SK-N-MC (cell line): ENCODE data around the gene PCED1A.
"Not testable (repeated sequence)": the region's sequence is repeated elsewhere in the genome, so short reads cannot be mapped to it uniquely, and the experiment has no call there.

Experiments
- DNase-seq: peaks from one replicate; pipeline ENCODE4 v3.0.0-alpha.2; 2011; ENCODE audit warnings: low read depth, low spot score
- H3K27ac ChIP-seq: fragments of 200-600 bp; sonication (generic); 2 replicates; pipeline ENCODE4 v1.5.1; 2016; ENCODE audit warnings: mixed run types
- H3K36me3 ChIP-seq: fragments of 200-600 bp; sonication (generic); 2 replicates; pipeline ENCODE4 v1.6.1; 2017; ENCODE audit warnings: antibody characterized with exemption, low read length, mixed read lengths; ENCODE audit not compliant: insufficient read depth
- H3K4me3 ChIP-seq: fragments of 200-600 bp; sonication (generic); 2 replicates; pipeline ENCODE4 v1.5.1; 2016
- H3K9ac ChIP-seq: fragments of 200-600 bp; sonication (generic); 2 replicates; pipeline ENCODE4 v1.8.0; 2017; ENCODE audit warnings: mixed run types, mixed read lengths; ENCODE audit not compliant: insufficient read length
- H3K9me3 ChIP-seq: fragments of 200-600 bp; sonication (generic); 2 replicates; pipeline ENCODE4 v1.6.1; 2017; ENCODE audit warnings: low read depth, mild to moderate bottlenecking, antibody characterized with exemption, low read length, moderate library complexity, mixed read lengths
- EZH2 ChIP-seq: fragments of 200-600 bp; sonication (generic); IDR thresholded peaks from one replicate; pipeline ENCODE4 v1.6.1; 2017; ENCODE audit warnings: antibody characterized with exemption
- FOXP2 ChIP-seq: optimal IDR thresholded peaks from 2 replicates; pipeline ENCODE3; 2011; ENCODE audit warnings: mild to moderate bottlenecking, moderate library complexity; ENCODE audit not compliant: insufficient read depth; ENCODE audit errors: extremely low read length, control extremely low read depth
- POLR2AphosphoS5 ChIP-seq: IDR thresholded peaks from 2 replicates; pipeline ENCODE4 v1.6.1; 2012; ENCODE audit warnings: mild to moderate bottlenecking, low read depth, low read length, borderline replicate concordance

Gene PCED1A

GRCh38 chr20:2816030-2816582 is 24.3 kb downstream of the PCED1A start, which contains the start of gene TMEM239:
TMEM239 (plus strand) TSS chr20:2816364; CDS start chr20:2816555, 191 bp downstream.
- H3K36me3 ChIP-seq, result no peaks in the 10 kb centered on the region
- H3K9ac ChIP-seq, result no peak within 1 kb of the TSS
- no peaks in the 10 kb centered on the region for H3K9me3 ChIP-seq
- no peak for TF ChIP-seq POLR2AphosphoS5
- no peak for TF ChIP-seq EZH2
- TF ChIP-seq FOXP2, result no peak
- H3K4me3 ChIP-seq, result no peak within 1 kb of the TSS
- no peak within 1 kb of the TSS for H3K27ac ChIP-seq
- DNase-seq, result no peak

GRCh38 chr20:2815242-2815900 is 25.1 kb downstream of the PCED1A start:
- Histone ChIP-seq H3K27ac (no peak overlapping the region), H3K9ac (no peak overlapping the region), H3K4me3 (no peak overlapping the region), H3K9me3 (no peaks in the 10 kb centered on the region), H3K36me3 (no peaks in the 10 kb centered on the region)
- TF ChIP-seq EZH2 (no peak), FOXP2 (no peak), POLR2AphosphoS5 (no peak)
- no peak for DNase-seq

- no peak within 1 kb of the TSS for H3K9ac ChIP-seq
- DNase-seq, result no peak
- H3K27ac ChIP-seq, result no peak within 1 kb of the TSS
These were observed 25.8 kb downstream of the PCED1A start, which contains the start of gene C20orf141 for GRCh38 chr20:2814587-2815051. C20orf141 (plus strand) TSS chr20:2814987; CDS start chr20:2815185, 198 bp downstream.

DNA sequence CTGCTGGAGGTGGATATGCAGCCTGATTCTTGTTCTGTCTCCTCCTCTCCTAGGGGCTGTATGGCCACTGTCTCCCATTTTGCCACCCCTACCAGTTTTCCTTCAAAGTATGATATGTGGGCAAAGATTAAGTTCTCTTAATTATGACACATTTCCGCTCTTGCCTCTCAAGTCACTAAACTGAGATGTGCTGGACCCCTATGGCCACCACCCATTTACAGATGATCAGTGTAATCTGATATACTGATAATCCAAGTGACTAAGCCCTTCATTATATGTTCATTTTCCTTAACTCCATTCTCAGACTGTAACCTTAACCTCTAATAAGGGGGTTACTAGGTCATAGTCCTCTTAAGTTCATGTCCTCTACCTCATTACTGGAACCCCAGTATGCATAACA is 26.4 kb downstream of the PCED1A start:
- H3K9ac ChIP-seq, result no peak overlapping the region
- no peak overlapping the region for H3K4me3 ChIP-seq
- no peaks in the 10 kb centered on the region for H3K36me3 ChIP-seq
- no peak for TF ChIP-seq POLR2AphosphoS5
- TF ChIP-seq FOXP2, result no peak
- no peak for TF ChIP-seq EZH2
- no peaks in the 10 kb centered on the region for H3K9me3 ChIP-seq
- H3K27ac ChIP-seq, result no peak overlapping the region
- no peak for DNase-seq

More at GRCh38 chr20:2814587-2815051, 25.8 kb downstream of the PCED1A start, which contains the start of gene C20orf141:
- Histone ChIP-seq H3K36me3 (no peaks in the 10 kb centered on the region), H3K4me3 (no peak within 1 kb of the TSS), H3K9me3 (no peaks in the 10 kb centered on the region)
- TF ChIP-seq POLR2AphosphoS5 (no peak), EZH2 (no peak), FOXP2 (no peak)

DNA sequence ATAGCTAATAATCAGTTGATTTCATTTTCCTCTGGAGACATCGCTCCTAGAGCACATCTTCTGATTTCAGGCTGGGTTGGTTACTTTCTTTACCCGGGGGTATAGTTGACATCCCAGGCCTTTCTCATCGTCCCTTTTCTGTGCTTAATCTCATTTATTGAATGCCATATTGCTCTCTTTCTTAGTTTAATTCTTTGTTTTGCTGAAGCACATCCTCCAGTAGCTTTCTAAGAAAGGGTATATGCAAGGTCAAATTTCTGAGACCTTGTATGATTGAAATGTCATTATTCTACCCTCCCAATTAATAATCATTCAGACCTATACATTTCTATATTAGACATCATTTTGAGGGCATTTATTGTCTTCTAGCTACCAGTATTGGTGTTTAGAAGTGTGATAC is 28.3 kb downstream of the PCED1A start:
- no peak overlapping the region for H3K27ac ChIP-seq
- H3K36me3 ChIP-seq, result no peaks in the 10 kb centered on the region
- no peak for DNase-seq
- no peak overlapping the region for H3K9ac ChIP-seq
- no peak overlapping the region for H3K4me3 ChIP-seq
- H3K9me3 ChIP-seq, result no peaks in the 10 kb centered on the region
- no peak for TF ChIP-seq EZH2

DNA sequence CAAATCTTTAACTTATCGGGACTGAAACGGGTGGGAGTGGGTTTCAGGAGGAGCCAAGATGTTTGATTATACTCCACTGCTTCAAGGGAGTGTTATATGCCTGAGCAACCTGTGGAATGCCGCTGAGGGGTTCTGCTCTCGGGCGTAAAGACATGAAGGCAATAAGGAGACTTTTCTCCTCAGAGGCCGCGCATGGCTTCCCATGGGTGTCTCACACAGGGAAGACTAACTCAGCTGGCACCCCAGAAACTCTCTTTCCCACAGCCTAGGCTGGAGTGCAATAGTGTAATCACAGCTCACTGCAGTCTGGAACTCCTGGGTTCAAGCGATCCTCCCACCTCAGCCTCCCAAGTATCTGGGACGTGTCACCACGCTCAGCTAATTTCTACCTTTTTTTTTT is 30.8 kb downstream of the PCED1A start:
- H3K9ac ChIP-seq, result no peak overlapping the region
- no peak for DNase-seq
- no peaks in the 10 kb centered on the region for H3K36me3 ChIP-seq
- no peak for TF ChIP-seq EZH2
- no peak for TF ChIP-seq POLR2AphosphoS5
- no peak for TF ChIP-seq FOXP2
- no peak overlapping the region for H3K27ac ChIP-seq
- H3K4me3 ChIP-seq, result no peak overlapping the region
- no peaks in the 10 kb centered on the region for H3K9me3 ChIP-seq

DNA sequence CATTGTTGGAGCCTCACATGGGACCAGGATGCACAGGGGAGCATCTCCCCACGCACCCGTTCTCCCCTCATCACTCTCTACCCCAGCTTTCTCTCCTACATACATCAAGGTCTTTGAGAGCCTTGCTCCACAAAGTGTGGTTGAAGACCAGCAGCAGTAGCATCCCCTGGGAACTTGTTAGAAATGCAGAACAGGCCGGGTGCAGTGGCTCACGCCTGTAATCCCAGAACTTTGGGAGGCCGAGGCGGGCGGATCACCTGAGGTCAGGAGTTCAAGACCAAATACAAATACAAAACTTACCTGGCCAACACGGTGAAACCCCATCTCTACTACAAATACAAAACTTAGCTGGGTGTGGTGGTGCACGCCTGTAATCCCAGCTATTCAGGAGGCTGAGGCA is 32.5 kb downstream of the PCED1A start:
- H3K4me3 ChIP-seq, H3K27ac ChIP-seq, H3K9ac ChIP-seq, H3K9me3 ChIP-seq, H3K36me3 ChIP-seq, DNase-seq: not testable (repeated sequence)

DNA sequence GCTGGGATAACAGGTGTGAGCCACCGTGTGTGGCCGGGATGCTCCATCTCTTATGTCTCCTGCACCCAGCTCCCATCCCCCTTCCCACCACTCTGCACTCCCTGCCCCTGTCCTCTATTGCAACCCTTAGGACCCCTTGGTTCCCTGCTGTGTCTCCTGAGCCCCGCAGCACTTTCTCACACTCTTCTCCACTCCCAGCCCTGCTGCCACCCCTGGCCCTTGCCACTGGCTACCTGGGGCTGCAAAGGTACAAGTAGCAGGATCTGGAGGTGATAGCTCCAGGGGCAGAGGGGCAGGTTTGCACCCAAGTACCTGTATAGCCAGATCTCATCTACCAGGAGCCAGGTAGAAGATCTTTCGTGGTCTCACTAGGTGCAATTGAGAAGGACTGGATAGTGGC is 33.4 kb downstream of the PCED1A start:
- TF ChIP-seq FOXP2 (no peak), EZH2 (no peak), POLR2AphosphoS5 (no peak)
- Histone ChIP-seq H3K9me3 (no peaks in the 10 kb centered on the region), H3K4me3 (no peak overlapping the region), H3K9ac (no peak overlapping the region), H3K27ac (no peak overlapping the region), H3K36me3 (no peaks in the 10 kb centered on the region)
- DNase-seq, result no peak

GRCh38 chr20:2806351-2806701 is 34.1 kb downstream of the PCED1A start:
- no peak overlapping the region for H3K27ac ChIP-seq
- H3K9ac ChIP-seq, result no peak overlapping the region
- H3K4me3 ChIP-seq, result no peak overlapping the region
- no peaks in the 10 kb centered on the region for H3K36me3 ChIP-seq
- no peak for DNase-seq
- TF ChIP-seq POLR2AphosphoS5, result no peak
- TF ChIP-seq EZH2, result no peak
- TF ChIP-seq FOXP2, result no peak
- no peaks in the 10 kb centered on the region for H3K9me3 ChIP-seq
